Loucy (cell line): ENCODE results near the gene ATF6.

Source experiments
- CTCF ChIP-seq: fragments of 200-600 bp; sonication (generic); conservative IDR thresholded peaks from 2 replicates; pipeline ENCODE4 v1.5.1; 2014; ENCODE audit warnings: mild to moderate bottlenecking, antibody characterized with exemption, low read length
- EZH2phosphoT487 ChIP-seq: fragments of 200-600 bp; IDR thresholded peaks from 2 replicates; pipeline ENCODE4 v1.6.1; 2018; ENCODE audit warnings: antibody characterized with exemption, mild to moderate bottlenecking, moderate library complexity, borderline replicate concordance

DNA sequence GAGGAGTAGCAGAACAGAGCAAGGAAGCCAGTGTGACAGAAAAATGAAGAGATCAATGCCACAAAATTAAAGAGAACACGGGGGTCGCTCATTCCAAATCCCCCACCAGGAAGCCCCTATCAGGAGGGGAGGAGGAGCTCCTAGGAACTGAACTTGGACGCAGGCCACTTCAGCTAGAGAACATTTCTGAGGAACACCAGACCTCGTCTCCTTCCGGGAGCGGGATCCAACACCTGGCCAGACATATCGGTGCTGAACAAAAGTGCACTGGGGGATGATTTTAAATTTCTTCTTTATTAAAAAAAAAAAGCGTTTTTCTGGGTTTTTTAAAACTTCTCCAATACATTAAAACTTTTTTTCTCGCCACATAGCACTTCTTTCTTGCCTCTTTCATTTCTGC, 216.8 kb downstream of the ATF6 start:
- TF ChIP-seq CTCF (no peak), EZH2phosphoT487 (no peak)
